Panc1 (cell line): ENCODE measurements around the gene TLE7. TPM values are rescaled to one million over a fixed set of nuclear protein-coding genes. Genes with fewer than 3 reads are reported as not detected.

ENCODE experiments used
- ATAC-seq: fragments of 200-7000 bp; cut with Tn5 transposase; 2 replicates; pipeline ENCODE4 v1.9.1; 2020; ENCODE audit warnings: mild to moderate bottlenecking, moderate library complexity
- BruUV-seq: library from RNA; stranded (reverse); fragments of 400-500 nt; replicated peaks from 2 replicates; lab custom pipeline; 2021; lab: Mats Ljungman, UMichigan
- CTCF ChIA-PET: fragments of 300-600 bp; sonication (Branson Sonifier 250); formaldehyde crosslinking; loops from one replicate; lab custom pipeline; 2022; ENCODE audit warnings: antibody characterized with exemption; lab: Charles Lee
- POLR2A ChIA-PET: fragments of 300-600 bp; sonication (Branson Sonifier 250); formaldehyde crosslinking; loops from one replicate; lab custom pipeline; 2022; ENCODE audit warnings: antibody characterized with exemption; lab: Charles Lee
- DNase-seq: peaks from one replicate; pipeline ENCODE4 v3.0.0-alpha.2; 2010; ENCODE audit warnings: low read depth, low spot score
- H3K27ac ChIP-seq: 2 replicates; pipeline ENCODE4 v1.5.1; 2011; ENCODE audit warnings: mild to moderate bottlenecking, low read length, inconsistent platforms
- H3K27me3 ChIP-seq: fragments of 200-500 bp; sonication (Bioruptor generic); 2 replicates; pipeline ENCODE4 v1.6.0; 2014; ENCODE audit warnings: low read length, inconsistent platforms; ENCODE audit not compliant: control insufficient read depth, insufficient read depth
- H3K36me3 ChIP-seq: fragments of 200-500 bp; sonication (Bioruptor generic); 2 replicates; pipeline ENCODE4 v1.5.1; 2014; ENCODE audit warnings: inconsistent platforms, mild to moderate bottlenecking, low read length, moderate library complexity; ENCODE audit not compliant: control insufficient read depth, insufficient read depth
- H3K4me1 ChIP-seq: 2 replicates; pipeline ENCODE4 v1.5.1; 2011; ENCODE audit warnings: inconsistent platforms, mild to moderate bottlenecking, low read length, moderate library complexity; ENCODE audit not compliant: control insufficient read depth, insufficient read depth
- H3K4me3 ChIP-seq, 2 experiments: 2 replicates each; pipeline ENCODE4 v1.5.1; 2011 to 2012; ENCODE audit warnings: low read depth in 2 of 2, low read length in 2 of 2, mild to moderate bottlenecking in 2 of 2, inconsistent platforms in 1 of 2, moderate library complexity in 1 of 2
- H3K9me3 ChIP-seq: fragments of 200-500 bp; sonication (Bioruptor generic); 2 replicates; pipeline ENCODE4 v1.5.1; 2014; ENCODE audit warnings: low read depth, mild to moderate bottlenecking, inconsistent platforms, low read length, moderate library complexity; ENCODE audit not compliant: control insufficient read depth, insufficient read depth
- POLR2AphosphoS5 ChIP-seq: IDR thresholded peaks from 2 replicates; pipeline ENCODE4 v1.6.1; 2012; ENCODE audit warnings: mild to moderate bottlenecking, low read depth, low read length, moderate library complexity
- SIN3A ChIP-seq: IDR thresholded peaks from 2 replicates; pipeline ENCODE4 v1.6.1; 2012; ENCODE audit warnings: low read depth, mild to moderate bottlenecking, low read length, moderate library complexity, borderline replicate concordance; ENCODE audit not compliant: insufficient read depth
- TCF7L2 ChIP-seq: IDR thresholded peaks from 2 replicates; pipeline ENCODE4 v1.6.1; 2011; ENCODE audit warnings: mild to moderate bottlenecking, low read depth, low read length, inconsistent platforms
- in situ Hi-C: cut with HindIII; loops from 2 replicates; pipeline ENCODE4 v1.10.0; 2016; ENCODE audit warnings: low sequenced_read_pairs, low pct_unique_long_range_greater_than_20kb
- intact Hi-C: fragments of 100-400 bp; cut with micrococcal nuclease; formaldehyde crosslinking; loops from one replicate; pipeline ENCODE4 v1.10.0; 2022; ENCODE audit not compliant: unreplicated experiment
- total RNA-seq: library from RNA; stranded (reverse); gene quantifications from one replicate; pipeline ENCODE4 v1.2.1, GENCODE V29; 2021; ENCODE audit not compliant: unreplicated experiment
- TF ChIP-seq, protein P1 (sequence below), 2 experiments: IDR thresholded peaks; 2 replicates each; pipeline ENCODE4 v1.6.1; 2011 to 2012; ENCODE audit warnings: low read depth in 2 of 2, control low read depth in 1 of 2, low read length in 1 of 2, mild to moderate bottlenecking in 1 of 2, moderate library complexity in 1 of 2; ENCODE audit not compliant: insufficient read depth in 1 of 2
- TF ChIP-seq, protein P2 (sequence below): fragments of 450-650 bp; IDR thresholded peaks from 2 replicates; pipeline ENCODE4 v1.5.1; 2017; ENCODE audit warnings: mild to moderate bottlenecking

TLE7 gene
- total RNA-seq, 1 experiment from 2014 or later = not detected

DNA sequence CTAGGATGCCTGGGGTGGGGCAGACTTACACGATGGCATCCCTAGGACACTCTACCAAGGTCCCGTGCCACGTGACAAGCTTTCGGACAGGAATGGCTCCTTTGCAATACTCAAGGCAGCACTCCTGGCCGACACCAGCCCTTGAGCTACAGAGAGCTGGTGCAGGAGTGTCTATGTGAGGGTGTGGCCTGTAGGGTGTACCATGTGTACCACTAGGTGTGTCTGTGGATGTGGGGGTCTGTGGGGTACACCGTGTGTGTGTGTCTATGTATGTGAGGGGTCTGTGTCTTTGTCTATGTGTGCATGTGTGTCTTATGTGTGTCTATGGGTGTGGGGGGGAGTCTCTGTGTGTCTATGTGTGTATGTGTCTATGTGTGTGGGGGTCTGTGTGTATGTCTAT lies 1.9 kb upstream of the TLE7 start:
- H3K9me3 ChIP-seq = peaks cover 19% of the 10 kb centered on the region; the same call in 1 of the 2 replicates
- H3K27ac ChIP-seq = no peak overlapping the region
- no peak for DNase-seq
- no peak overlapping the region for H3K4me3 ChIP-seq
- POLR2A ChIA-PET = no interaction called here
- intact Hi-C loops = no loop called here
- no peaks in the 10 kb centered on the region for H3K27me3 ChIP-seq
- TF ChIP-seq, protein P1, sequence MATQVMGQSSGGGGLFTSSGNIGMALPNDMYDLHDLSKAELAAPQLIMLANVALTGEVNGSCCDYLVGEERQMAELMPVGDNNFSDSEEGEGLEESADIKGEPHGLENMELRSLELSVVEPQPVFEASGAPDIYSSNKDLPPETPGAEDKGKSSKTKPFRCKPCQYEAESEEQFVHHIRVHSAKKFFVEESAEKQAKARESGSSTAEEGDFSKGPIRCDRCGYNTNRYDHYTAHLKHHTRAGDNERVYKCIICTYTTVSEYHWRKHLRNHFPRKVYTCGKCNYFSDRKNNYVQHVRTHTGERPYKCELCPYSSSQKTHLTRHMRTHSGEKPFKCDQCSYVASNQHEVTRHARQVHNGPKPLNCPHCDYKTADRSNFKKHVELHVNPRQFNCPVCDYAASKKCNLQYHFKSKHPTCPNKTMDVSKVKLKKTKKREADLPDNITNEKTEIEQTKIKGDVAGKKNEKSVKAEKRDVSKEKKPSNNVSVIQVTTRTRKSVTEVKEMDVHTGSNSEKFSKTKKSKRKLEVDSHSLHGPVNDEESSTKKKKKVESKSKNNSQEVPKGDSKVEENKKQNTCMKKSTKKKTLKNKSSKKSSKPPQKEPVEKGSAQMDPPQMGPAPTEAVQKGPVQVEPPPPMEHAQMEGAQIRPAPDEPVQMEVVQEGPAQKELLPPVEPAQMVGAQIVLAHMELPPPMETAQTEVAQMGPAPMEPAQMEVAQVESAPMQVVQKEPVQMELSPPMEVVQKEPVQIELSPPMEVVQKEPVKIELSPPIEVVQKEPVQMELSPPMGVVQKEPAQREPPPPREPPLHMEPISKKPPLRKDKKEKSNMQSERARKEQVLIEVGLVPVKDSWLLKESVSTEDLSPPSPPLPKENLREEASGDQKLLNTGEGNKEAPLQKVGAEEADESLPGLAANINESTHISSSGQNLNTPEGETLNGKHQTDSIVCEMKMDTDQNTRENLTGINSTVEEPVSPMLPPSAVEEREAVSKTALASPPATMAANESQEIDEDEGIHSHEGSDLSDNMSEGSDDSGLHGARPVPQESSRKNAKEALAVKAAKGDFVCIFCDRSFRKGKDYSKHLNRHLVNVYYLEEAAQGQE (IDR thresholded peaks at IDR 0.05; ENCODE audit: insufficient read depth in 1 of 2, low read depth in 2 of 2, low read length in 1 of 2) = no peak
- TF ChIP-seq POLR2AphosphoS5 (no peak), SIN3A (no peak), TCF7L2 (no peak)
- TF ChIP-seq, protein P2, sequence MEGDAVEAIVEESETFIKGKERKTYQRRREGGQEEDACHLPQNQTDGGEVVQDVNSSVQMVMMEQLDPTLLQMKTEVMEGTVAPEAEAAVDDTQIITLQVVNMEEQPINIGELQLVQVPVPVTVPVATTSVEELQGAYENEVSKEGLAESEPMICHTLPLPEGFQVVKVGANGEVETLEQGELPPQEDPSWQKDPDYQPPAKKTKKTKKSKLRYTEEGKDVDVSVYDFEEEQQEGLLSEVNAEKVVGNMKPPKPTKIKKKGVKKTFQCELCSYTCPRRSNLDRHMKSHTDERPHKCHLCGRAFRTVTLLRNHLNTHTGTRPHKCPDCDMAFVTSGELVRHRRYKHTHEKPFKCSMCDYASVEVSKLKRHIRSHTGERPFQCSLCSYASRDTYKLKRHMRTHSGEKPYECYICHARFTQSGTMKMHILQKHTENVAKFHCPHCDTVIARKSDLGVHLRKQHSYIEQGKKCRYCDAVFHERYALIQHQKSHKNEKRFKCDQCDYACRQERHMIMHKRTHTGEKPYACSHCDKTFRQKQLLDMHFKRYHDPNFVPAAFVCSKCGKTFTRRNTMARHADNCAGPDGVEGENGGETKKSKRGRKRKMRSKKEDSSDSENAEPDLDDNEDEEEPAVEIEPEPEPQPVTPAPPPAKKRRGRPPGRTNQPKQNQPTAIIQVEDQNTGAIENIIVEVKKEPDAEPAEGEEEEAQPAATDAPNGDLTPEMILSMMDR = no peak
- H3K4me1 ChIP-seq = no peaks in the 10 kb centered on the region
- no peaks in the 10 kb centered on the region for H3K36me3 ChIP-seq
- in situ Hi-C loops = no loop called here
- no peak for ATAC-seq
- CTCF ChIA-PET = no interaction called here
- no TSS peak for BruUV-seq

DNA sequence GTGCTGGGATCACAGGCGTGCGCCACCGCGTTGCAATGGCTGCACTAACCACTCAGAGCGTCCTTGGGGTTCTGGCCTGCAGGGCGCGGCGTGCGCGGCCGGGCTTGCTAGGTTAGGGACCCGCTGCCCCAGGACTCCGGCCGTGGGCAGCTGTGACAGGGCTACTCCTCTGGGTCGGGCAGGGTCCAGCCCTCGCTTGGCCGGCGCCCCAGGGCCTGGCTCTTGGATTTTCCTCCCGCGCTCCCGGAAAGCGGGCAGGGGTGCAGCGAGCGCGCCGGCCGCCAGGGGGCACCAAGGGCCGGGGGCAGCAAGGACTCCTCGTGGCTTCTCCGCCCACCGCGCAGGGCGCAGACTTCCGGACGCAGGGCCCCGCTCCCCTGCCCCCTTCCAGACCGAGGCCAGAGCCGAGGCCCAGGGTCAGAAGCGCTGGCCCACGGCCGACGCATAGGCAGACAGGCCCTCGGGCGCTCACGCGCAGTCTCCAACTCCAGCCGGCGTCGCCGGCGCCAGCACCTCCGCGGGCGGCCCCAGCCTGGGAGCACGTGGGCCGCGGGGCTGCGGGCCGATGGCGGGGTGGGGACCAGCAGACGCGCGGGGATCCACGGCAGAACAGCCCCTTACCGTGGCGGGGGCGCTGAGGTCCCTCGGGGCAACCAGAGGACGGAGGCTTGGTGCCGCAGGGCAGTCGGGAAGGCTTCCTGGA lies 355 bp downstream of the TLE7 start:
- intact Hi-C loops = no loop called here
- H3K4me1 ChIP-seq = no peaks in the 10 kb centered on the region
- no peak for ATAC-seq
- CTCF ChIA-PET = no interaction called here
- H3K27me3 ChIP-seq = no peaks in the 10 kb centered on the region
- no peaks in the 10 kb centered on the region for H3K36me3 ChIP-seq
- H3K4me3 ChIP-seq = no peak overlapping the region
- POLR2A ChIA-PET = no interaction called here
- no TSS peak for BruUV-seq
- TF ChIP-seq POLR2AphosphoS5 (no peak), SIN3A (no peak)
- H3K9me3 ChIP-seq = no peaks in the 10 kb centered on the region
- no peak for DNase-seq
- H3K27ac ChIP-seq = no peak overlapping the region
- in situ Hi-C loops = no loop called here

DNA sequence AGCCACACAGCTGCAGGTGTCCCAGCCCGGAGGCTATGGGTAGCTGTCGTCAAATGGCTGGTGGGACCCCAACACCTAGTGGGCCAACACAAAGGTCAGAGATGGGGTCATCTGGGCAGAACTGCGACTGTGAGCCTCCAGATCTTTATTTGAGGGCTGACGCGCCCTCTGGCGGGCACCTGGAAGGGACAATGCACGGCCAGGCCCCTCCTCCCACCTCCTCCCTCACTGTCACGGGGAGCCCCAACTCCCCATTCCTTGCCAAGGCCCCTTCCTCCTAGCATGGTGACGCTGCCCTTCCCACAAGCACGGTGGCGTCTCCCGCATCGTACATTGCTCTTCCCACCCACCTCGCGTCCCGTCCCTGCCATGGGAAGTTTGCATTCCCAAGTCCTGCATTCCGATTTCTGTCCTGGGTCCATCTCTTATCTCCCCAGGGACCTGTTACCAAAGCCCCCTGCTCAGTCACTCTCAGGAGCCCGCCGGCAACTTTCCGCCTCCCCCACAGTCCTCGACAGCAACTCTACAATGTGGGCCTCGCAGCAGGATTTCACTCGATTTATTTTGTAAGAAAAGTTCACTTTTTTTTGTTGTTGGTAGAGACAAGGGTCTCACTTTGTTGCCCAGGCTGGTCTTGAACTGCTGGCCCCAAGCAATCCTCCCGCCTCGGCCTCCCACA lies 1.0 kb downstream of the TLE7 start:
- ChIA-PET CTCF (no interaction called here), POLR2A (no interaction called here)
- Histone ChIP-seq H3K27ac (no peak overlapping the region), H3K36me3 (no peaks in the 10 kb centered on the region), H3K4me1 (no peaks in the 10 kb centered on the region), H3K27me3 (no peaks in the 10 kb centered on the region), H3K4me3 (no peak overlapping the region), H3K9me3 (no peaks in the 10 kb centered on the region)
- no TSS peak for BruUV-seq
- DNase-seq (no peak), ATAC-seq (no peak)
- intact Hi-C loops = no loop called here
- TF ChIP-seq, protein P1 (IDR thresholded peaks at IDR 0.05; ENCODE audit: insufficient read depth in 1 of 2, low read depth in 2 of 2, low read length in 1 of 2) = no peak
- TF ChIP-seq POLR2AphosphoS5 (no peak), SIN3A (no peak), TCF7L2 (no peak)
- TF ChIP-seq, protein P2 = peak; percentile 65
- in situ Hi-C loops = no loop called here
